Thoracic aorta (tissue), 2 donors: Measurements from ENCODE around the gene TMEM204. TPM values are rescaled to one million over a fixed set of nuclear protein-coding genes. Genes with fewer than 3 reads are reported as not detected.

Source experiments
- ATAC-seq: fragments of 150-250 bp; one replicate; pipeline ENCODE4 v1.8.0; 2017; ENCODE audit warnings: low read depth; ENCODE audit not compliant: insufficient number of reproducible peaks, low FRiP score
- DNase-seq: peaks from one replicate; pipeline ENCODE4 v3.0.0-alpha.2; 2020; ENCODE audit warnings: low spot score
- H3K27ac ChIP-seq, 2 donors: fragments of 200-600 bp; sonication (generic); 1 replicate in 1 of 2; 2 replicates in 1 of 2; pipeline ENCODE4 v1.5.1; 2016; ENCODE audit warnings: mild to moderate bottlenecking in 2 of 2, moderate library complexity in 2 of 2
- H3K27me3 ChIP-seq: fragments of 200-600 bp; sonication (generic); replicated peaks from 2 replicates; pipeline ENCODE4 v1.6.0; 2016; ENCODE audit warnings: mild to moderate bottlenecking; ENCODE audit not compliant: insufficient read depth
- H3K36me3 ChIP-seq: fragments of 200-600 bp; sonication (generic); one replicate; pipeline ENCODE4 v1.5.1; 2016
- H3K4me1 ChIP-seq, 2 donors: fragments of 200-600 bp; sonication (generic); 1 replicate in 1 of 2; 2 replicates in 1 of 2; pipeline versions ENCODE4 v1.5.1 to v1.6.0; 2016; ENCODE audit warnings: low read depth in 2 of 2, mild to moderate bottlenecking in 1 of 2; ENCODE audit not compliant: control insufficient read depth in 1 of 2
- H3K4me3 ChIP-seq: fragments of 200-600 bp; sonication (generic); 2 replicates; pipeline ENCODE4 v1.5.1; 2016; ENCODE audit warnings: mild to moderate bottlenecking
- H3K9me3 ChIP-seq: fragments of 200-600 bp; sonication (generic); 2 replicates; pipeline ENCODE4 v1.5.1; 2016
- CTCF ChIP-seq: fragments of 200-600 bp; sonication (generic); IDR thresholded peaks from one replicate; pipeline ENCODE4 v1.5.1; 2019; ENCODE audit warnings: antibody characterized with exemption
- total RNA-seq, 2 donors: library from RNA; depleted of rRNA; stranded (reverse); fragments of >200 nt; gene quantifications; one replicate each; pipeline versions ENCODE4 v1.1.0 to v1.2.3, GENCODE V29; 2016

The TMEM204 gene
- total RNA-seq, 2 donors from 2014 or later = 111 to 125 TPM

- no peak overlapping the region for H3K27ac ChIP-seq
These were observed 4.4 kb upstream of the TMEM204 start for GRCh38 chr16:1528921-1529537.

GRCh38 chr16:1530349-1530882 lies 3.0 kb upstream of the TMEM204 start:
- H3K36me3 ChIP-seq = no peaks in the 10 kb centered on the region
- no peak for ATAC-seq
- H3K4me3 ChIP-seq = no peak overlapping the region
- no peak for DNase-seq
- no peaks in the 10 kb centered on the region for H3K27me3 ChIP-seq
- peaks cover 30 to 41% of the 10 kb centered on the region in 2 donors for H3K4me1 ChIP-seq
- no peak for TF ChIP-seq CTCF
- no peaks in the 10 kb centered on the region for H3K9me3 ChIP-seq
- peak overlapping the region; percentile 43 to 96 for H3K27ac ChIP-seq

More at GRCh38 chr16:1528921-1529537, 4.4 kb upstream of the TMEM204 start:
- H3K4me3 ChIP-seq = no peak overlapping the region
- H3K4me1 ChIP-seq = peaks cover 20 to 27% of the 10 kb centered on the region in 2 donors
- H3K9me3 ChIP-seq = no peaks in the 10 kb centered on the region
- ATAC-seq (no peak), DNase-seq (no peak)
- no peaks in the 10 kb centered on the region for H3K36me3 ChIP-seq
- no peaks in the 10 kb centered on the region for H3K27me3 ChIP-seq
- no peak for TF ChIP-seq CTCF

- ATAC-seq (no peak), DNase-seq (no peak)
- TF ChIP-seq CTCF = no peak
- no peaks in the 10 kb centered on the region for H3K27me3 ChIP-seq
- no peaks in the 10 kb centered on the region for H3K9me3 ChIP-seq
- peaks cover 37 to 47% of the 10 kb centered on the region in 2 donors for H3K4me1 ChIP-seq
- peak overlapping the region; percentile 95 to 96 for H3K27ac ChIP-seq
- H3K36me3 ChIP-seq = peaks cover 6% of the 10 kb centered on the region
- H3K4me3 ChIP-seq = no peak overlapping the region
These were observed 2.4 kb upstream of the TMEM204 start for GRCh38 chr16:1530883-1531637.

- ATAC-seq (no peak), DNase-seq (no peak)
- Histone ChIP-seq H3K4me1 (peaks cover 42 to 52% of the 10 kb centered on the region in 2 donors), H3K27me3 (no peaks in the 10 kb centered on the region), H3K4me3 (no peak overlapping the region), H3K9me3 (no peaks in the 10 kb centered on the region), H3K36me3 (peaks cover 11% of the 10 kb centered on the region), H3K27ac (peak overlapping the region; percentile 95 to 96)
- TF ChIP-seq CTCF = no peak
These were observed 1.9 kb upstream of the TMEM204 start for GRCh38 chr16:1531638-1531910.

GRCh38 chr16:1532081-1532760 lies 1.2 kb upstream of the TMEM204 start:
- Histone ChIP-seq H3K27ac (peak overlapping the region; percentile 95 to 96), H3K36me3 (peaks cover 16% of the 10 kb centered on the region), H3K4me1 (peaks cover 42 to 59% of the 10 kb centered on the region in 2 donors), H3K9me3 (no peaks in the 10 kb centered on the region), H3K27me3 (no peaks in the 10 kb centered on the region), H3K4me3 (peak overlapping the region; percentile 79)
- TF ChIP-seq CTCF = no peak
- DNase-seq = no peak
- ATAC-seq = peak; percentile 42
